ENCODE data around the gene PROB1.
A peak's percentile ranks its signal among the peaks of the same experiment; 100 is the strongest.
"Not testable (repeated sequence)": the region's sequence is repeated elsewhere in the genome, so short reads cannot be mapped to it uniquely, and the experiment has no call there.

PROB1 gene

DNA sequence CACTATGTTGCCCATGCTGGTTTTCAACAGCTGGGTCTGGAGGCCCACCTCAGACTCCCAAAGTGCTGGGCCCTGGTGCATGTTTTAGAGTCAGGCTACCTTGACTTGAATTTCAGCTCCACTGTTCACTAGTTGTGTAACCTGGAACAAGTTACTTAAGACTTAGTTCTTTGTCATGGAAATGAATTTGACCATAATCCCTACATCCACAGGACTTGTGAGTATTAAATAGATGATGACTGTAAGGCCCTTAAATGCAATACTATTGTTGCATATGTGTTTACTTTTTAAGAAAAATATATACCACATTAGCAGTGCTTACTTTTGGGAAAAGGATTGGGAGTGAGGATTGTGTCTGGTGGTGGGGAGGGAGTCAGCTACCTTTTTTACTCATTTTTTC lies 36.8 kb downstream of the PROB1 start:
- TF ChIP-seq, protein P1, sequence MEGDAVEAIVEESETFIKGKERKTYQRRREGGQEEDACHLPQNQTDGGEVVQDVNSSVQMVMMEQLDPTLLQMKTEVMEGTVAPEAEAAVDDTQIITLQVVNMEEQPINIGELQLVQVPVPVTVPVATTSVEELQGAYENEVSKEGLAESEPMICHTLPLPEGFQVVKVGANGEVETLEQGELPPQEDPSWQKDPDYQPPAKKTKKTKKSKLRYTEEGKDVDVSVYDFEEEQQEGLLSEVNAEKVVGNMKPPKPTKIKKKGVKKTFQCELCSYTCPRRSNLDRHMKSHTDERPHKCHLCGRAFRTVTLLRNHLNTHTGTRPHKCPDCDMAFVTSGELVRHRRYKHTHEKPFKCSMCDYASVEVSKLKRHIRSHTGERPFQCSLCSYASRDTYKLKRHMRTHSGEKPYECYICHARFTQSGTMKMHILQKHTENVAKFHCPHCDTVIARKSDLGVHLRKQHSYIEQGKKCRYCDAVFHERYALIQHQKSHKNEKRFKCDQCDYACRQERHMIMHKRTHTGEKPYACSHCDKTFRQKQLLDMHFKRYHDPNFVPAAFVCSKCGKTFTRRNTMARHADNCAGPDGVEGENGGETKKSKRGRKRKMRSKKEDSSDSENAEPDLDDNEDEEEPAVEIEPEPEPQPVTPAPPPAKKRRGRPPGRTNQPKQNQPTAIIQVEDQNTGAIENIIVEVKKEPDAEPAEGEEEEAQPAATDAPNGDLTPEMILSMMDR (conservative IDR thresholded peaks at IDR 0.05), result no peak

DNA sequence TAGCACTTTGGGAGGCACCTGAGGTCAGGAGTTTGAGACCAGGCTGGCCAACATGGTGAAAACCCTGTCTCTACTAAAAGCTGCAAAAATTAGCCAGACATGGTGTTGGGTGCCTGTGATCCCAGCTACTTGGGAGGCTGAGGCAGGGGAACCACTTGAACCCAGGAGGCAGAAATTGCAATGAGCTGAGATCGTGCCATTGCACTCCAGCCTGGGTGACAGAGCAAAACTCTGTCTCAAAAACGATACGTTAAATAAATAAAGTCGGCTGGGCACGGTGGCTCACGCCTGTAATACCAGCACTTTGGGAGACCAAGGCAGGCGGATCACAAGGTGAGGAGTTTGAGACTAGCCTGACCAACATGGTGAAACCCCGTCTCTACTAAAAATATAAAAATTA lies 39.0 kb downstream of the PROB1 start:
- H3K27ac ChIP-seq, result not testable (repeated sequence)

More for the DNA sequence above, 36.8 kb downstream of the PROB1 start:
- H3K27ac ChIP-seq, result no peak overlapping the region

DNA sequence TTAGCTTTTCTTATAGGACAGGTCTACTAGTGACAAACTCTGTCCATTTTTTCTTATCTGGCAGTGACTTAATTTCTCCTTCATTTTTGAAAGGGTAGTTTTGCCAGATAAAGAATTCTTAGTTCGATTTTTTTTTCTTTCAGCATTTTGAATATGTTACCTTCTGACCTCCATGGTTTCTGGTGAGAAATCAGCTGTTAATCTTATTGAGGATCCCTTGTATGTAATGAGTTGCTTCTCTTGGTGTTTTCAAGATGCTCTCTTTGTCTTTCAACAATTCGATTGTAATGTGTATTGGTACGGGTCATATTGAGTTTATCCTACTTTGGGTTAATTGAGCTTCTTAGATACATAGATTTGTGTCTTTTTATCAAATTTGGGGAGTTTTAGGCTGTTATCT lies 40.7 kb downstream of the PROB1 start:
- TF ChIP-seq, protein P1 (conservative IDR thresholded peaks at IDR 0.05), result no peak

DNA sequence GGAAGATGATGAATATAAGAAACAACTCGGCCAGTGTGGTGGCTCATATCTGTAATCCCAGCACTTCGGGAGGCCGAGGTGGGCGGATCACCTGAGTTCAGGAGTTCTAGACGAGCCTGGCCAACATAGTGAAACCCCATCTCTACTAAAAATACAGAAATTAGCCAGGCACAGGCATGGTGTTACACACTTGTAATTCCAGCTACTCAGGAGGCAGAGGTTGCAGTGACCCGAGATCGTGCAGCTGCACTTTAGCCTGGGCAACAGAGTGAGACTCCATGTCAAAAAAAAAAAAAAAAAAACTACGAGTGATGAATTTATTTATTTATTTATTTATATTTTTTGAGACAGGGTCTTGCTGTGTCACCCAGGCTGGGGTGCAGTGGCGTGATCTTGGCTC lies 47.0 kb downstream of the PROB1 start:
- not testable (repeated sequence) for H3K27ac ChIP-seq

More for the DNA sequence above, 40.7 kb downstream of the PROB1 start:
- no peak overlapping the region for H3K27ac ChIP-seq

DNA sequence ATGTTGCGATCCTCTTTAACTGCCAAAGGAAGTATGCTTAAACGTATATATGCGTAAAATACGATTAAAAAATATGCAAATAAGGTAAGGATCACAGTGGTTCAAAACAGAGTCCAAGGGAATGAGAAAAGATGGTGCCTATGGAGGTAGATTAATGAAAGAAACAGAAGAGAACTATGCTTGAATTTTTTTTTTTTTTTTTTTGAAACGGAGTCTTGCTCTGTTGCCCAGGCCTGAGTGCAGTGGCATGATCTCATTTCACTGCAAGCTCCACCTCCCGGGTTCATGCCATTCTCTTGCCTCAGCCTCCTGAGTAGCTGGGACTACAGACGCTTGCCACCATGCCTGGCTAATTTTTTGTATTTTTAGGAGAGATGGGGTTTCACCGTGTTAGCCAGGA lies 49.5 kb downstream of the PROB1 start:
- not testable (repeated sequence) for H3K27ac ChIP-seq

- no peak overlapping the region for H3K27ac ChIP-seq
- TF ChIP-seq, protein P1 (conservative IDR thresholded peaks at IDR 0.05), result no peak
Observed at GRCh38 chr5:139344177-139344576, 50.7 kb downstream of the PROB1 start.

GRCh38 chr5:139343476-139343875 lies 51.4 kb downstream of the PROB1 start:
- peak overlapping the region; percentile 98 for H3K27ac ChIP-seq
- TF ChIP-seq, protein P1 (conservative IDR thresholded peaks at IDR 0.05), result no peak

DNA sequence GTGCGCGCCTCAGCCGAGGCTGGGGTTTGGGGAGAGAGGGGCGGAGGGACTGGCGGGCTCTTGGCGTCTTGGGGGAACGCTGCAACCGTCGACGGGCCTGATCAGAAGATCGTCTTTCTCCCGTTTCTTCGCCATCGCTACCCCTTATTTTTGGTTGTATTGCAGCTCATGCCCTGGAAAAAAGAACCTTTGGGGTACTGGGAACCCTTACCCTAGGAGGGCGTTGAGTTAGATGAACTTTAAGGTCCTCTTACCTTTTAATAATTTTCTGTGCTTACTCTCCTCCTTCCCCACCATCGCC lies 52.5 kb downstream of the PROB1 start:
- TF ChIP-seq, protein P1 (conservative IDR thresholded peaks at IDR 0.05), result no peak
- H3K27ac ChIP-seq, result peak overlapping the region; percentile 98

GRCh38 chr5:139341689-139342422 lies 53.0 kb downstream of the PROB1 start, which contains the start of gene PAIP2:
Gene PAIP2 (plus strand): TSS chr5:139341854. CDS start chr5:139363785, 21,931 bp downstream.
- peak within 1 kb of the TSS; percentile 98 for H3K27ac ChIP-seq
- TF ChIP-seq, protein P1 (conservative IDR thresholded peaks at IDR 0.05), result peak; percentile 83

All from VCaP (cell line).